ENCODE data around the gene ATP2B2. TPM values are rescaled to one million over a fixed set of nuclear protein-coding genes. Genes with fewer than 3 reads are reported as not detected.

The ATP2B2 gene
- total and polyA plus RNA-seq, 10 of the 15 experiments (the other 5 are each of a cell fraction or from before 2014, with no cell fraction given) = 0.04 TPM; not detected in 9

- no peak for TF ChIP-seq SKIL (IDR thresholded peaks at IDR 0.05; ENCODE audit: low read depth, poor library complexity, severe bottlenecking)
- no peak for TF ChIP-seq STAT1 (conservative IDR thresholded peaks at IDR 0.05)
- no peak for TF ChIP-seq ZBTB4 (CRISPR knock-in tag; IDR thresholded peaks at IDR 0.05)
Measured at GRCh38 chr3:10357095-10357494, 148.3 kb downstream of the ATP2B2 start (continued).

- Histone ChIP-seq H3K4me1 (ENCODE audit: control insufficient read depth, insufficient read depth, low read length) (no peaks in the 10 kb centered on the region; the same call in 1 of the 2 replicates), H2AFZ (ENCODE audit: control insufficient read depth, low read depth, low read length) (no peak overlapping the region), H4K20me1 (ENCODE audit: control insufficient read depth, insufficient read depth) (0 out of 2 replicates have a peak, but pooled peaks cover 4% of the 10 kb centered on the region), H3K27me3 (replicated peaks in 1 of 2; ENCODE audit: control insufficient read depth in 2 of 2, insufficient read depth in 2 of 2, low read length in 1 of 2) (peaks cover 2 to 3% of the 10 kb centered on the region in 2 experiments; a peak in 3 of 4 replicates), H3K4me2 (ENCODE audit: control insufficient read depth, insufficient read depth) (no peak overlapping the region), H3K9me3 (replicated peaks; ENCODE audit: control insufficient read depth, insufficient read depth, low read length) (no peaks in the 10 kb centered on the region), H3K4me3 (no peak overlapping the region), H3K36me3 (ENCODE audit: control insufficient read depth in 2 of 2, insufficient read depth in 2 of 2, low read length in 1 of 2) (no peaks in the 10 kb centered on the region), H3K9ac (ENCODE audit: control insufficient read depth, insufficient read depth, low read length) (no peak overlapping the region), H3K79me2 (ENCODE audit: control insufficient read depth, insufficient read depth, low read length) (no peaks in the 10 kb centered on the region), H3K27ac (ENCODE audit: control insufficient read depth, insufficient read depth) (no peak overlapping the region)
- ChIA-PET RAD21 (ENCODE audit: unreplicated experiment) (no interaction called here), CTCF (interaction anchor here (1.3 kb wide), 1 partner anchor 10 kb away, joined by 3 read pairs; no protein-coding TSS in a partner anchor), POLR2A (no interaction called here), SMC1A (ENCODE audit: uncharacterized antibody, unreplicated experiment) (interaction anchor here (1.4 kb wide), 1 partner anchor 12 kb away, joined by 3 read pairs; no protein-coding TSS in a partner anchor)
- intact Hi-C loops (cut with micrococcal nuclease; ENCODE audit: unreplicated experiment) = no loop called here
- TF ChIP-seq NFXL1 (IDR thresholded peaks at IDR 0.05; ENCODE audit: borderline replicate concordance) (no peak), SIX5 (IDR thresholded peaks at IDR 0.05; ENCODE audit: low read depth, low read length, severe bottlenecking) (no peak), CHD1 (IDR thresholded peaks at IDR 0.05; ENCODE audit: low read depth, low read length) (no peak), IKZF1 (conservative IDR thresholded peaks at IDR 0.05) (no peak), SPI1 (IDR thresholded peaks at IDR 0.05; ENCODE audit: borderline replicate concordance, insufficient read depth, low read depth, low read length) (no peak), CEBPB (IDR thresholded peaks at IDR 0.05; ENCODE audit: borderline replicate concordance in 1 of 2, low read depth in 2 of 2, low read length in 2 of 2) (no peak), TCF12 (IDR thresholded peaks at IDR 0.05; ENCODE audit: low read depth, low read length) (no peak), RAD51 (IDR thresholded peaks at IDR 0.05) (no peak), USF1 (IDR thresholded peaks at IDR 0.05; ENCODE audit: borderline replicate concordance, extremely low read length, insufficient read depth, low read depth, low read length) (no peak), NR2F1 (conservative IDR thresholded peaks at IDR 0.05) (no peak), GATAD2B (conservative IDR thresholded peaks at IDR 0.05; ENCODE audit: low read depth) (no peak)
- ATAC-seq (no peak), FAIRE-seq (no peak), DNase-seq (ENCODE audit: low read depth, low spot score) (no peak)
- WGBS (ENCODE audit: insufficient coverage, insufficient replicate concordance, low lambda C conversion rate, missing lambda C conversion rate) = 23% methylated on average over 5 of the region's 5 CpGs
- no TSS peak for BruUV-seq (replicated peaks)
- in situ Hi-C loops (cut with MboI) = no loop called here
Measured at GRCh38 chr3:10356461-10356981, 148.9 kb downstream of the ATP2B2 start.
